ENCODE results near the gene IKBIP.

DNA sequence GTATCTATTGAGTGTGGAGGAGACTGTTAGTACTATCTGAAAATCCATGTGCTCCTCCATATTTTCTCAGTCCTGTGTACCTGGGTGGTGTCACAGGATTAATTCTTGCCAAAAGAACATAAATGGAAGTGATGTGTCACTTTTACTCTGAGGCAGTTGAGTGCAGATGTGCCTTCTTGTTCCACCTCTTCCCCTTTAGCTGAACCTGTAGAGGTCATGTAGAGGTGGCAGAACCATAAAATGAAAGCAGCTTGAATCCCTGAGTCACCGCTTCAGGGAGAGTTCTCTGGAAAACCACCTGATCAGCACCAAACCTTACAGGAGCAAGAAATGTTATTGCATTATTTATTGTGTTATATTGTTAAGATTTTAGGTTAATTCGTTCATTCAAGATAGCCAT, 65.8 kb downstream of the IKBIP start:
- TF ChIP-seq, protein P1, sequence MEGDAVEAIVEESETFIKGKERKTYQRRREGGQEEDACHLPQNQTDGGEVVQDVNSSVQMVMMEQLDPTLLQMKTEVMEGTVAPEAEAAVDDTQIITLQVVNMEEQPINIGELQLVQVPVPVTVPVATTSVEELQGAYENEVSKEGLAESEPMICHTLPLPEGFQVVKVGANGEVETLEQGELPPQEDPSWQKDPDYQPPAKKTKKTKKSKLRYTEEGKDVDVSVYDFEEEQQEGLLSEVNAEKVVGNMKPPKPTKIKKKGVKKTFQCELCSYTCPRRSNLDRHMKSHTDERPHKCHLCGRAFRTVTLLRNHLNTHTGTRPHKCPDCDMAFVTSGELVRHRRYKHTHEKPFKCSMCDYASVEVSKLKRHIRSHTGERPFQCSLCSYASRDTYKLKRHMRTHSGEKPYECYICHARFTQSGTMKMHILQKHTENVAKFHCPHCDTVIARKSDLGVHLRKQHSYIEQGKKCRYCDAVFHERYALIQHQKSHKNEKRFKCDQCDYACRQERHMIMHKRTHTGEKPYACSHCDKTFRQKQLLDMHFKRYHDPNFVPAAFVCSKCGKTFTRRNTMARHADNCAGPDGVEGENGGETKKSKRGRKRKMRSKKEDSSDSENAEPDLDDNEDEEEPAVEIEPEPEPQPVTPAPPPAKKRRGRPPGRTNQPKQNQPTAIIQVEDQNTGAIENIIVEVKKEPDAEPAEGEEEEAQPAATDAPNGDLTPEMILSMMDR (IDR thresholded peaks at IDR 0.05; ENCODE audit: low read length): no peak
- TF ChIP-seq EZH2 (optimal IDR thresholded peaks at IDR 0.05; ENCODE audit: low read depth, low read length) (no peak), EZH2phosphoT487 (IDR thresholded peaks at IDR 0.05; ENCODE audit: low read length) (no peak)
